T47D (cell line): ENCODE measurements around the gene F7.

Source experiments
- DNase-seq, 2 experiments: peaks; one replicate each; pipeline versions ENCODE4 v3.0.0 to v3.0.0-alpha.2; 2011 to 2012; ENCODE audit warnings: low read depth in 1 of 2, low spot score in 1 of 2
- JUND ChIP-seq: IDR thresholded peaks from 2 replicates; pipeline ENCODE4 v1.6.1; 2012; ENCODE audit warnings: low read depth
- in situ Hi-C: cut with HindIII; loops from 2 replicates; pipeline ENCODE4 v1.10.0; 2016; ENCODE audit warnings: low sequenced_read_pairs, low pct_unique_long_range_greater_than_20kb

F7 gene

GRCh38 chr13:113122550-113123225 is 17.1 kb downstream of the F7 start, which contains the start of gene F10:
TSS of gene F10 (plus strand) at chr13:113122799. CDS start at chr13:113122856, 57 bp downstream.
- DNase-seq = no peak
- TF ChIP-seq JUND = no peak
- in situ Hi-C loops = no loop called here

- no peak for TF ChIP-seq JUND
- DNase-seq = no peak
- in situ Hi-C loops = no loop called here
These were observed 17.9 kb downstream of the F7 start for GRCh38 chr13:113123226-113124201.

GRCh38 chr13:113124211-113124970 is 18.8 kb downstream of the F7 start:
- in situ Hi-C loops = no loop called here
- no peak for TF ChIP-seq JUND
- no peak for DNase-seq

GRCh38 chr13:113125506-113126264 is 20.1 kb downstream of the F7 start:
- in situ Hi-C loops = no loop called here
- DNase-seq = no peak
- TF ChIP-seq JUND = no peak

- in situ Hi-C loops = no loop called here
- DNase-seq = no peak
- TF ChIP-seq JUND = no peak
These were observed 20.9 kb downstream of the F7 start for GRCh38 chr13:113126265-113127150.

GRCh38 chr13:113129480-113129879 is 23.9 kb downstream of the F7 start:
- in situ Hi-C loops = no loop called here
- no peak for DNase-seq

GRCh38 chr13:113129921-113130750 is 24.5 kb downstream of the F7 start:
- TF ChIP-seq JUND = no peak
- in situ Hi-C loops = no loop called here
- DNase-seq = no peak

More at GRCh38 chr13:113129480-113129879, 23.9 kb downstream of the F7 start:
- TF ChIP-seq JUND = no peak

- in situ Hi-C loops = no loop called here
- no peak for DNase-seq
- no peak for TF ChIP-seq JUND
These were observed 29.7 kb downstream of the F7 start for GRCh38 chr13:113135281-113135760.

- no peak for TF ChIP-seq JUND
- in situ Hi-C loops = no loop called here
- no peak for DNase-seq
These were observed 32.2 kb downstream of the F7 start for GRCh38 chr13:113137691-113138298.
